ENCODE results near the gene FBN1.

The FBN1 gene

DNA sequence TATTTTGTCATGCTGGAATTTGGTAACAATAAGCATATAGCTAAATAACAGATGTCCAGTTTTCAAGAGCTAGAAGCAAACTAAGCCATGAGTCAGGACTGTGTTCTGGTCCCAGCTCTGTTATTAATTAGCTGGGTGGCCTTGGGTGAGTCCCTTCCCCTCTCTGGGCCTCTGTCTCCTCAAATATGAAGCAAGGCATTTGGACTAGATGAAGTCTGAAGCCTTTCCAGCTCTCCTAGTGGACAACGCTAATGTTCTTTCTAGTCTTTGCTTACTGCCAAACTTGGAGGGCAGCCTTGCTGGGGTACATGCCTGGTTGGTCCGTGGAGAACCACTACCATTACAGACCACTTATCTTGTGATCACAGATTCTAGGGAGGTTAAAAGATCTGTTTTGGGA is 186.6 kb downstream of the FBN1 start:
- no peak overlapping the region for H3K4me3 ChIP-seq (replicated peaks; ENCODE audit: low read depth, low read length)
- no peak for DNase-seq (ENCODE audit: low read depth)
- no peak for TF ChIP-seq CTCF (IDR thresholded peaks at IDR 0.05; ENCODE audit: low read length, missing control alignments)

DNA sequence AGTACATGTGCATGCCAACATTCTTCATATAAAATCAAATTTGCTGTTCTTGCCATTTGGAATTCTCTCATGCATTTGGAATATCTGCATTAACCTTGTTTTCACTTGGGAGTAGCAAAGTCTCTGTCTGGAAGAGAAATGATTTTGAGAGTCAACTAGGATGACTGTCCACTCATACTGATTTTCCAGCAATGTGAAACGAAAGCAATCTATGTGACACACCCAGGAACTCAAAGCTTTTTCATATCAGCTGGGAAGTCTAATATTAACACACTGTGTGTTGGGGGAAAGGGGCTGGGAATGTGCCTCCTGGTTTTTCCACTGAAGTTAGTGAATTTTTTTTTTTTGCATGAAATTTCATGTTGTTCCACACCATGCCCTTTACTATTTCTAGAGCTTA is 189.4 kb downstream of the FBN1 start:
- no peak for DNase-seq (ENCODE audit: low read depth)
- H3K4me3 ChIP-seq (replicated peaks; ENCODE audit: low read depth, low read length) = no peak overlapping the region
- TF ChIP-seq CTCF (IDR thresholded peaks at IDR 0.05; ENCODE audit: low read length, missing control alignments) = no peak

- TF ChIP-seq CTCF (IDR thresholded peaks at IDR 0.05; ENCODE audit: low read length, missing control alignments) = no peak
- H3K4me3 ChIP-seq (replicated peaks; ENCODE audit: low read depth, low read length) = no peak overlapping the region
- no peak for DNase-seq (ENCODE audit: low read depth)
These were observed 193.8 kb downstream of the FBN1 start for GRCh38 chr15:48451736-48452135.

GRCh38 chr15:48451241-48451640 is 194.3 kb downstream of the FBN1 start:
- no peak overlapping the region for H3K4me3 ChIP-seq (replicated peaks; ENCODE audit: low read depth, low read length)

DNA sequence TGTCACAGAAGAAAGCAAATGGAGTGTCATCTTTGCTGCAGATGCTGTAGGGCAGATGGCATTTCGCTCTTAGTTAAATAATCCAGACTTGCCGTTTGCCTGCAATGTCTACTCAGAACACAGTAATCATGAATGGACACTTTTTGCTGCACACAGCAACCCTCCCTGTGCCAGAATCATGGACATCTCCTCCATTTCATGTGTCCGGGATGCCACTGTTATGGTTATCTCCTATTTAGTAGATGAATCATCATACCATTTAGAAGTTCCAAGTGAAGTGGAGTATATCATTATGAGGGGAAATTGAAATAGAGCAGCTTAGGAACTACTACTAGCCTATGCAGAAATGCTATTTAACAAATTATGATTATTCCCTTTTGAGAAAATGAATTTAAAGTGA is 195.8 kb downstream of the FBN1 start:
- no peak for TF ChIP-seq CTCF (IDR thresholded peaks at IDR 0.05; ENCODE audit: low read length, missing control alignments)
- no peak for DNase-seq (ENCODE audit: low read depth)
- H3K4me3 ChIP-seq (replicated peaks; ENCODE audit: low read depth, low read length) = no peak overlapping the region

More at GRCh38 chr15:48451241-48451640, 194.3 kb downstream of the FBN1 start:
- no peak for DNase-seq (ENCODE audit: low read depth)
- no peak for TF ChIP-seq CTCF (IDR thresholded peaks at IDR 0.05; ENCODE audit: low read length, missing control alignments)

GRCh38 chr15:48447657-48448056 is 197.9 kb downstream of the FBN1 start:
- no peak overlapping the region for H3K4me3 ChIP-seq (replicated peaks; ENCODE audit: low read depth, low read length)
- no peak for TF ChIP-seq CTCF (IDR thresholded peaks at IDR 0.05; ENCODE audit: low read length, missing control alignments)
- peak; percentile 27 for DNase-seq (ENCODE audit: low read depth)

DNA sequence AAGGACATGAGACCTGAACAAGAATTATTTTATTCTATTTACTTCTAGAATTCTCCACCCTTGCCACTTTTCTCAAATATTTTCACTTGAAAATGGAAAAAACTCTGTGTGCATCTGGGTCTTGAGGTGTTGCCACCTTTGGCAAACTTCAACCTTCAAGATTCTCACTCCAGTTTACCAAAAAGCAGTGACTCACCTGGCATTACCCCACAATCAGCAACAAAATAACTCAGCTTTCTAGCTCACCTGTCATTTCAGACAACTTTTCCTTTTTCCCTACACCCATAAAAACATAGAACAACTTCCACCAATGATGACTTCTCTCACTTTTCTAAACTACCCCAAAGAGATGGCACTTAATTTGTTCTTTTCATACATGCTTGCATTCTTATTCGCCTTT is 198.5 kb downstream of the FBN1 start:
- no peak for DNase-seq (ENCODE audit: low read depth)
- H3K4me3 ChIP-seq (replicated peaks; ENCODE audit: low read depth, low read length) = no peak overlapping the region
- no peak for TF ChIP-seq CTCF (IDR thresholded peaks at IDR 0.05; ENCODE audit: low read length, missing control alignments)

Measured in fibroblast of pulmonary artery (primary cell).